Pancreas (tissue), 10 donors: ENCODE results near the gene VEPH1. TPM values are rescaled to one million over a fixed set of nuclear protein-coding genes. Genes with fewer than 3 reads are reported as not detected.
A peak's percentile ranks its signal among the peaks of the same experiment; 100 is the strongest.

Experiments
- ATAC-seq, 4 donors: fragments of 200-7000 bp; cut with Tn5 transposase; one replicate each; pipeline versions ENCODE4 v1.8.0 to v1.9.1; 2020; ENCODE audit warnings: mild to moderate bottlenecking in 4 of 4, moderate library complexity in 4 of 4
- DNase-seq, 6 donors: peaks; one replicate each; pipeline ENCODE4 v3.0.0-alpha.2; 2020
- FAIRE-seq: peaks from 2 replicates; lab custom pipeline; 2012; peaks lifted over from hg19 to GRCh38; lab: Jason Lieb, UNC
- H3K27ac ChIP-seq, 4 donors: fragments of 200-600 bp; sonication (generic); 1 replicate in 3 of 4; 2 replicates in 1 of 4; pipeline versions ENCODE4 v1.5.0 to v1.8.0; 2020
- H3K27me3 ChIP-seq, 4 donors: fragments of 200-600 bp; one replicate each; pipeline ENCODE4 v1.8.0; 2021
- H3K36me3 ChIP-seq, 3 donors: fragments of 200-600 bp; sonication (generic) in 1 of 3; one replicate each; pipeline versions ENCODE4 v1.5.0 to v1.8.0; 2020 to 2021
- H3K4me1 ChIP-seq, 3 donors: fragments of 200-600 bp; one replicate each; pipeline ENCODE4 v1.8.0; 2021
- H3K4me3 ChIP-seq, 4 donors: fragments of 200-600 bp; sonication (generic) in 2 of 4; one replicate each; pipeline versions ENCODE4 v1.5.0 to v1.8.0; 2020 to 2021
- H3K9me3 ChIP-seq, 4 donors: fragments of 200-600 bp; one replicate each; pipeline ENCODE4 v1.8.0; 2021
- CTCF ChIP-seq, 4 donors: fragments of 200-600 bp; sonication (generic) in 3 of 4; IDR thresholded peaks; one replicate each; pipeline versions ENCODE4 v1.5.0 to v1.8.0; 2021; ENCODE audit warnings: antibody characterized with exemption in 4 of 4
- WGBS, 2 donors: extraction: QIAGEN DNeasy Blood & Tissue Kit; methylation state at CpG; one replicate each; pipeline ENCODE4 v1.1.7; 2013; 5-methylcytosine and 5-hydroxymethylcytosine counted together
- intact Hi-C, 3 donors: fragments of 100-400 bp; cut with DNase I; formaldehyde crosslinking; loops; one replicate each; pipeline versions ENCODE4 v1.11.1 to v1.14.2; 2022
- polyA plus RNA-seq, 2 donors: library from polyadenylated mRNA; stranded (reverse); fragments of 200-250 nt; gene quantifications; one replicate each; pipeline ENCODE4 v1.2.3, GENCODE V29; 2013
- total RNA-seq, 6 donors: library from RNA; stranded (reverse); fragmentation: NEBNext Ultra II Directional in 4 of 6; extraction: Animal tissue kit (Norgen Biotek cat#: 25700) in 4 of 6; gene quantifications; one replicate each; pipeline versions ENCODE4 v1.2.1 to v1.2.4, GENCODE V29; 2021 to 2023
- donor health status: healthy with polysubstance abuse.
- donor health status: DM: no; HTN: no; CAD: no; lungs with moderate emphysema.
- donor health status: DM: no; HTN: no; CAD: no.
- donor health status: control.
- donor health status: control.
- donor health status: Bipolar disorder and iron deficiency.
- donor health status: DM: yes; HTN: yes; CAD: no.
- donor health status: DM: no; HTN: no; CAD: no.
- donor health status: DM: no; HTN: no; CAD: no.
- donor health status: DM: yes; HTN: yes; CAD: no.

The VEPH1 gene
- total and polyA plus RNA-seq, 8 donors: 7.6 to 18.3 (median 13.1) TPM

- Histone ChIP-seq H3K4me3 (no peak overlapping the region), H3K36me3 (no peaks in the 10 kb centered on the region), H3K4me1 (no peaks in the 10 kb centered on the region), H3K27ac (no peak overlapping the region), H3K9me3 (no peaks in the 10 kb centered on the region), H3K27me3 (no peaks in the 10 kb centered on the region)
- ATAC-seq: no peak
- intact Hi-C loops: no loop called here
- TF ChIP-seq CTCF (IDR thresholded peaks at IDR 0.05): no peak
- DNase-seq: no peak
- FAIRE-seq: no peak
- 89 to 92% methylated on average over 2 of the region's 2 CpGs for WGBS, 2 donors
Measured at GRCh38 chr3:157285966-157286365, 217.2 kb downstream of the VEPH1 start.

GRCh38 chr3:157285141-157285540 lies 218.1 kb downstream of the VEPH1 start:
- Histone ChIP-seq H3K36me3 (no peaks in the 10 kb centered on the region), H3K4me1 (no peaks in the 10 kb centered on the region), H3K4me3 (no peak overlapping the region), H3K9me3 (no peaks in the 10 kb centered on the region), H3K27ac (no peak overlapping the region), H3K27me3 (no peaks in the 10 kb centered on the region)
- TF ChIP-seq CTCF (IDR thresholded peaks at IDR 0.05): no peak
- 90 to 98% methylated on average over 4 of the region's 4 CpGs for WGBS, 2 donors
- ATAC-seq: no peak
- no peak for FAIRE-seq
- DNase-seq: no peak
- intact Hi-C loops: no loop called here

- ATAC-seq (no peak), DNase-seq (no peak), FAIRE-seq (no peak)
- intact Hi-C loops: no loop called here
- no peaks in the 10 kb centered on the region for H3K36me3 ChIP-seq
- no peak for TF ChIP-seq CTCF (IDR thresholded peaks at IDR 0.05)
- 58 to 72% methylated on average over 1 of the region's 1 CpG for WGBS, 2 donors
- no peaks in the 10 kb centered on the region for H3K4me1 ChIP-seq
- H3K9me3 ChIP-seq: no peaks in the 10 kb centered on the region
- H3K4me3 ChIP-seq: no peak overlapping the region
- H3K27ac ChIP-seq: no peak overlapping the region
- no peaks in the 10 kb centered on the region for H3K27me3 ChIP-seq
Measured at GRCh38 chr3:157284688-157285087, 218.5 kb downstream of the VEPH1 start.

GRCh38 chr3:157282261-157283191 lies 220.7 kb downstream of the VEPH1 start:
- no peak for TF ChIP-seq CTCF (IDR thresholded peaks at IDR 0.05)
- intact Hi-C loops: no loop called here
- no peaks in the 10 kb centered on the region for H3K9me3 ChIP-seq
- H3K27ac ChIP-seq: no peak overlapping the region
- H3K27me3 ChIP-seq: no peaks in the 10 kb centered on the region
- peak in 3 of 4 donors; percentile 66 to 80 (median 69) for ATAC-seq
- H3K4me1 ChIP-seq: no peaks in the 10 kb centered on the region
- WGBS, 2 donors: 81 to 85% methylated on average over 5 of the region's 5 CpGs
- H3K36me3 ChIP-seq: no peaks in the 10 kb centered on the region
- H3K4me3 ChIP-seq: no peak overlapping the region
- no peak for DNase-seq
- FAIRE-seq: no peak

- FAIRE-seq (no peak), ATAC-seq (no peak), DNase-seq (no peak)
- TF ChIP-seq CTCF (IDR thresholded peaks at IDR 0.05): no peak
- 66 to 79% methylated on average over 2 of the region's 2 CpGs for WGBS, 2 donors
- Histone ChIP-seq H3K9me3 (no peaks in the 10 kb centered on the region), H3K27me3 (no peaks in the 10 kb centered on the region), H3K4me1 (no peaks in the 10 kb centered on the region), H3K36me3 (no peaks in the 10 kb centered on the region), H3K4me3 (no peak overlapping the region), H3K27ac (no peak overlapping the region)
- intact Hi-C loops: no loop called here
Measured at GRCh38 chr3:157280786-157281185, 222.4 kb downstream of the VEPH1 start.
